HuH-7.5 (cell line): ENCODE results near the gene FBXL20.

ENCODE experiments used
- DNase-seq: peaks from one replicate; pipeline ENCODE4 v3.0.0; 2011; ENCODE audit warnings: low spot score

The FBXL20 gene

GRCh38 chr17:39244600-39245570 is 156.5 kb downstream of the FBXL20 start:
- DNase-seq, result peak; percentile 69

DNA sequence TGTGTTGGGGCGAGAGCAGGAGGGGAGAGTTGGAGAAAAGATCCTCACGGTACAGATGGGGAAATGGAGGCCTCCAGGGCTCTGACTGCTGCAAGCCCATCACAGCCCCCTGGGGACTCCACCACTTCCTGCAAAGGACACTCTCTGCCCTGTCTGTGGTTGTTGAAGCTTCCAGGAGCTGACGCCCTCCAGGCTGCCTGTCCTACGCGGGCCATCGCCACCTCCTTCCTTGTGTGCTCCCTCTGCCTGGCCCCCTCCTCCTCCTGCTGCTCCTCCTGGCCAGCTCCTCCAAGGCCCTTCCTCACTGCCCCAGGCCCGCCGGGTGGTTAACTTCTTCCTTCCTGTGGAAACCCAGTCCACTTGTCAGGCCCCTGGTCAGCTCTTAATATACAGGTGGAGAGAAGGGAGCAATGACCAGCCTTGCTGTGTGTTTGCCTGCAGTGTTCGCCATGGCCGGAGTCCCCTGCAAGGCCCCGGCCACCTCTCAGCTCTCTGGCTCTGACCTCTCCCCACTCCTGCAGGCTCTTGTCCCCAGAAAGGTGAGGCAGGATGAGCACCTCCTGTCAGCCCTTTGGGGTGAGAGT is 157.3 kb downstream of the FBXL20 start:
- no peak for DNase-seq

DNA sequence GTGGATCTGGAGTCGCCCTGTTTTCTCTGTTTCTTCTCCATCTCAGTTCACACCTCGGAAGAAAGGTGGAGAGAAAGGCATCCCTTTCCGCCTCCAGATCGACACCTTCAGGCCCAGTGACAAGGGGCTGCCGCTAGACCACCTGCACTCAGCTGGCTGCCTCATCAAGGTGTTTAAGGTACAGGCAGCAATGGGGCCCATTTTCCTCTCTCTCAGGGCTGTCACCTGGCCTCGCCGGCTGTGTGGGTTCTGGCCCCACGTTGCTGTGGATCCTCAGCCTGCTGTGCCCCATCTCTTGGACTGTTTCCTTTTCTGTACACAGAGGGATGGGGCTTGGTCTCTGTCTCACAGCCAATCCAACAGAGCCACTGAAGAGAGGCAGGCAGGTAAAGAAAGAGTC is 158.3 kb downstream of the FBXL20 start:
- DNase-seq, result no peak

DNA sequence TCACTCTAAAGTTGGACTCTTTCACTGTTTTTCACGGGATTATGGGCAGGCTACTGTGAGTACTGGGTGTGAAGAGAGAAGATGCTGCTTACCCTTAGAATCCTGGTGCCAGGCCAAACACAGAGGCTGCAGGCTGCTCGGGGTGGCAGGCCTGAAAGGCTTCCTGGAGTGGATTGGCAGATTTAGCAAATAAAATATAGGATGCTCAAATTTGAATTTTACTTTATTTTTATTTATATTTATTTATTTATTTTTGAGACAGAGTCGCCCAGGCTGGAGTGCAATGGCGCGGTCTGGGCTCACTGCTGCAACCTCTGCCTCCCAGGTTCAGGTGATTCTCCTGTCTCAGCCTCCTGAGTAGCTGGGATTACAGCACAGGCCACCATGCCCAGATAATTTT is 160.8 kb downstream of the FBXL20 start:
- no peak for DNase-seq

DNA sequence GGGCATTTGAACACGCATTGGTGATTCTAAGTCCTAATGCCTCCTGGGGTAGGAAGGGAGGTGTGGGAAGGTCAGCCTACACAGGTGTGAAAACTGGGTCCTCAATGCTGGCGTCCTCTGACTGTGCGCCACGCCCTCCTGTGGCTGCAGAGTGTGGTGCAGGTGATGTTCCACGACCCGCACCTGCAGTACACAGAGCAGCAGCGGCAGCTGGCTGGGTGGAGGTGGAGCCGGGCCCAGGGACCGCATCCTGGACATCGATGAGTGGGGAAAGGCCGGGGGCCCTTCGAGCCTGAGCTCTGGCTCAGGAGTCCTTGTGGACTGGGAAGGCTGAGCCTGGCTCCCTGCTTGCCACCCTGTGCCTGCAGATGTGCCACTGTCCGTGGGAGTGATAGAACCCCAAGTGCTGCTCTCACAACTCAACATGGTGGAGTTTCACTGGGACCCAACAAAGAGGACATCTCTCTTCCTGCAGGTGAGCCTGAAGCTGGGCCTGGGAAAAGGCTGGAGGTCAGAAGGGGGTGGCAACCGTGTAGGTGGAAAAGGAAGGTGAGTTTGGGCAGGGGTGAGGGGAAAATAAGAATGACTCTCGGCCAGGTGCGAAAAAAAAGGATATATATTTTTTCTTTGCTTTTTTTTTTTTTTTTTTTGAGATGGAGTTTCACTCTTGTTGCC is 161.6 kb downstream of the FBXL20 start:
- DNase-seq, result peak; percentile 67

DNA sequence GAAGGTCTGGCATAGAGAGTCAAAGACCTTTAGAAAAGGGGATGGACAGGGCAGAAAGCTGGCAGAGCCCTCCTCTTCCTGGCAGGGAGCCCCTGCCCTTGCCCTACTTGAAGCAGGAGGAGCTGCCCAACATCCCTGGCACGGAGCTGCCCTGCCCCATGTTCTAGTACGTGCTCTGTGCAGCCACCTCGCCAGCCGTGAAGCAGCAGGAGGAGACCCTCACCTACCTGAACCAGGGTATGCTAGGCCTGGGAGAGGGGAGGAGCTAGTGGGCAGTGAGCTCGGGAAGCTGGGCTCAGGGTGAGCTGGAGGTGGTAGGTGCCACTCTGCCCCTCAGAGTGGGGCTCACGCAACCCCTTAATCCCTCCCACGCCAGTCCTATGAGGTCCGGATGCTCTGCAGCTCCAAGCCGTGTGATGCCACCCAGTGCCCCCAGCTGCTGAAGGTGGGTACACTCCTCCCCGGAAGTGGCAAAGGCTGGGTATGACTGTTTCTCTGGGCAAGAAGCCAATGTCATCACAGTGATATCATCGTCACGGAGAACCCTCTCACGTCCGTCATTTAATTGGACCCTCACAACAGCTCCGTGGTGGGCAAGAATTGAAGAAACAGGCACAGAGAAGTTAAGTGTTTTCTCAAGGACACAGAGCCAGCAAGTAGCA is 163.0 kb downstream of the FBXL20 start:
- DNase-seq, result peak; percentile 10

GRCh38 chr17:39237586-39237985 is 163.8 kb downstream of the FBXL20 start:
- no peak for DNase-seq

DNA sequence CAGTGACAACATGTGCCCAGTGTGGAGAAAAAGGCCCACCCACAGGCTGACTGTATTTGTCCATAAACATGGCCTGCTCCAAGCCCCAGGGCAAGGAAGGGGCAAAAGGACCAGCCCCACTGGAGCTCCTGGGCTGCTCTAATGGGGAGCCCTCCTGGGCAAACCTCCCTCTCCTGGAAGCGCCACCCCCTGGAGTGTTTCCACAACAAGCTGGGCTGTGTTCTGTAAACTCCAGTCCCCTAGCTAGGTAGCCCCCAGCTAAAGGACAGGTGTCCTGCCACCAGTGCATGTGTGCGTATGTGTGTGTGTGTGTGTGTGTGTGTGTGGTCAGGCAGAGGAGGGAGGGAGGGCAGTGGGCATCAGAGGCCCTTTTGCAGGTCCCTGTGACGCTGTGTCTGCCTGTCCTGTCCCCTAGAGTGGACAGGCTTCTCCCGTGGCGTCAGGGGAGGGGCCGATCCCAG is 164.4 kb downstream of the FBXL20 start:
- DNase-seq, result peak; percentile 9

- DNase-seq, result peak; percentile 5
Observed at GRCh38 chr17:39236450-39236927, 164.9 kb downstream of the FBXL20 start.

- DNase-seq, result peak; percentile 71
Observed at GRCh38 chr17:39235555-39236449, 165.6 kb downstream of the FBXL20 start.

- peak; percentile 75 for DNase-seq
Observed at GRCh38 chr17:39231591-39232551, 169.6 kb downstream of the FBXL20 start.

DNA sequence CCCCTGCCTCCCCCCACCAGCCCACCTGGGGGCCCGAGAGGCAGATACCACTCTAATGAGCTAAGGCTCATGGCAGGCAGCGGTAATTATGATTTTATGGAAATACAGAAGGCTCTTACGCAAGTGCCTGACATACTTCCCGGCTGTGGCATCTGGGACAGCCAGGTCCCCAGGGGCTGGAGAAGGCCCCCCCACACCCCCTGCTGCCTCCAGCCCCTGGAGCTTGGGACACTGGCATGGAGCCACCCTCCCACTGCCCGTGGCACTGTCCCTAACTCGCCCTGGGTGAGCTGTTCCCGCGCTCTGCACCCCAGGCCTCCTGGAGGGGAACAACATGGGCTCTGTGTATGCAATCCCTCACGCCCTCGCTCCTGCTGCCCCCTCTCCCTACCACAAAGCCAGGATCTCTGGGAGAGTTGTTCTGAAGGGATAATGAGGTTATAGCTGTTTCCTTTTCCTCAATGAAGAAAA is 170.3 kb downstream of the FBXL20 start:
- DNase-seq, result peak; percentile 12

DNA sequence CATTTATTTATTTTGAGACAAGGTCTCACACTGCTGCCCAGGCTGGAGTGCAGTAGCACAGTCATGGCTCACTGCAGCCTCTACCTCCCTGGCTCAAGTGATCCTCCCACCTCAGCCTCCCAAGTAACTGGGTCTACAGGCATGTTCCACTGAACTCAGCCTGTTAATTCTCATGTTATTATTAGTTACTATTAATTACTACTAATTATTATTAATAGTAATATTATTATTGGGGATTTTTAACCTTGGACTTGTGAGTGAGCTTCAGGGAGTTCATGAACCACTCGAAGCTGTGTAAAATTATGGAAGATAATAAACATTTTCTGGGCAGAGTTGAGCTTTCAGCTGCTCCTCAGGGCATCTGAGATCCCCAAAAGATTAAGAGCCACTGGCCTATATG is 171.1 kb downstream of the FBXL20 start:
- DNase-seq, result no peak

DNA sequence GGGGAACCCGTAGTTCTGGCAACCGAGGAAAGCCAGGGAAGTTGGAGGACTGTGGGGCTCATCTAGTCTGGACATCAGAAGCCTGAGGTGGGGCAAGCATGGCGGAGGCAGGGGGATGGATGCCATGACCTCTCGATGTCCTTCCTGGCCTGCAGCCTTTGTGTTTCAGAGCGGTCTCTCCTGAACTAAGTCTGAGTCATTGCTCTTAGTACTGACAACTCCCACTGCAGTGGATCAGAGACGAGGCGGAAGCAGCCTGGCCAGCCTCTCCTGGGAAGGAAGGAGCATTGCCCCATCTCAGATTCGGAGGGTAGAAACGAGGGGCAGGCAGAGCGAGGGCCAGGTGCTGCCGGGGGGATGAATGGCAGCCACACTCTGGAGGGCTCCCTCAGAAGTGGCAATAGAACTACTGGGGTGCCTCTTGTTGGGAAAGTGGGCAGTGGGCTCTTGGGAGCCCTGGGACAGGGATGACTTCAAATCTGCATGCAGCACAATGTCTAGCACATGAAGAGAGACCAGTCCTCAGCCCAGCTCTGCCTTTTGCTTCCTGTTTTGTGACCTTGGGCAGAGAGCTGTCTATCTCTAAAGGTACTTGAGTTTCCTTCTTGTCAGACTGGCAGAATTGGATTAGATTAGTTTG is 172.0 kb downstream of the FBXL20 start:
- DNase-seq, result no peak

- DNase-seq, result no peak
Observed at GRCh38 chr17:39227364-39227919, 174.0 kb downstream of the FBXL20 start.

DNA sequence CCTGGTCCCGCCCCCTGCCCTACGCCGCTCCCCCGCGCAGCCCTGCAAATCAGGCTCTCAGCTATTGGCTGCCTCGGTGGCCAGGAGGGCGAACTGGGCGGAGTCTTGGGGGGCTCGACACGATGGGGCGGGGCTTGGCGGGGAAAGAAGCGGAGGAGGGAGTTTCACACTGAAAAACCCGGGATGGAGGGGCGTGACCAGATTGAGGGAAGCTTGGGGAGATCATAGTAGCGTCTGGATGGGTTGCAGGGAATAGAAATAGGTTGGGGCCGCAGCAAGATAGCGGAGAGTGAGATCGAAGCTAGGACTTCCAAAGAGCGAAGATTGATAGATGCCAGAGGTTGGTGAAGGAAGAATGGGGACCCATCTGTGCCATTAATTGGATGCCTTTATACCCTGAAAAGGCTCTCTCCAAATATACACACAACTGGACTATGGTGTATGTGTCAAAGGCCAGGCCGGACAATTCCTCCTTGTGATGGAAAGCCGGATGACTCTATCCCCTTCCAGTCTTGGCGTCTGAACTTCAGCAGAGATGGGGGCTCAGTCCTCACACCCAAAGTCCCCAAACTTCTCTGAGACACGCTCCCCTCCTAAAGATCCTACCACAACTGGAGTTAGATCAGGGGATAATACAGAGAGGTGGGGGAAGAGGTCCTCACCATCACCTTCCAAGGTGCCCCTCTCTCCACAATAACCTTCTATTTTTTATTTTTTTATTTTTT is 175.3 kb downstream of the FBXL20 start:
- DNase-seq, result peak; percentile 83

GRCh38 chr17:39225308-39225958 is 176.0 kb downstream of the FBXL20 start, which contains the start of gene STAC2:
STAC2 (minus strand) TSS chr17:39225945; CDS start chr17:39225502, 443 bp downstream.
- peak; percentile 59 for DNase-seq
